ENCODE results near the gene JUND. TPM values are rescaled to one million over a fixed set of nuclear protein-coding genes. Genes with fewer than 3 reads are reported as not detected.
A peak's percentile ranks its signal among the peaks of the same experiment; 100 is the strongest.

JUND gene
- total and polyA plus RNA-seq, 2 of the 4 experiments (the other 2 are of a cell fraction) = 14.2 to 77.2 TPM

- H3K27me3 ChIP-seq (ENCODE audit: control insufficient read depth, insufficient read depth, low read length) = no peaks in the 10 kb centered on the region
- H2AK5ac ChIP-seq (ENCODE audit: low read depth, low read length) = peak overlapping the region; percentile 99
- peak overlapping the region; percentile 95 for H2AK9ac ChIP-seq (replicated peaks; ENCODE audit: low read depth, low read length, poor library complexity)
- H3K36me3 ChIP-seq (ENCODE audit: control insufficient read depth, insufficient read depth, low read length) = peaks cover 11% of the 10 kb centered on the region
- peak overlapping the region; percentile 25; the same call in 2 of the 3 replicates for H2BK15ac ChIP-seq (ENCODE audit: low read depth, low read length)
- peak overlapping the region; percentile 97 for H3K9ac ChIP-seq (ENCODE audit: low read depth, low read length)
- H3K79me1 ChIP-seq (ENCODE audit: low read depth in 1 of 2, low read length in 2 of 2) = peaks cover 0 to 44% of the 10 kb centered on the region in 2 experiments; a peak in 2 of 4 replicates
- ChIA-PET POLR2A (ENCODE audit: unreplicated experiment) (interaction anchor here (0.5 to 1.8 kb wide), 14 partner anchors 10 to 172 kb away, joined by 3 to 25 read pairs (median 4); partner anchors contain the start of genes LSM4 and MPV17L2), CTCF (interaction anchor here (1.2 to 4.8 kb wide), 4 partner anchors 39 to 128 kb away, joined by 3 to 49 read pairs (median 22); partner anchors contain the start of gene LSM4)
- peak overlapping the region; percentile 81 for H3K4me2 ChIP-seq (ENCODE audit: low read depth, low read length)
- peak overlapping the region; percentile 79; the same call in 1 of the 2 replicates for H2BK20ac ChIP-seq (ENCODE audit: low read depth, low read length)
- intact Hi-C loops (cut with micrococcal nuclease) (loop anchor here (1.0 kb wide), 2 partner anchors 9 to 23 kb away; no protein-coding TSS in a partner anchor), dilution Hi-C loops (cut with HindIII; ENCODE audit: low sequenced_read_pairs, unreplicated experiment) (no loop called here), in situ Hi-C loops (cut with MboI; ENCODE audit: low sequenced_read_pairs) (no loop called here)
- TSS peak; percentile 95 for BruUV-seq (replicated peaks)
- H3K9me3 ChIP-seq (ENCODE audit: control insufficient read depth, insufficient read depth, low read length) = no peaks in the 10 kb centered on the region
- peak overlapping the region; percentile 87 for H3K18ac ChIP-seq (ENCODE audit: low read depth, low read length)
- H4K8ac ChIP-seq (ENCODE audit: low read depth in 2 of 2, low read length in 2 of 2) = peak overlapping the region; percentile 81 to 89
- peak overlapping the region; percentile 92 for H4K91ac ChIP-seq (ENCODE audit: insufficient read depth, low read depth, low read length)
- DNase-seq (no peak), ATAC-seq (ENCODE audit: low read depth) (peak; percentile 1)
- peaks cover 14% of the 10 kb centered on the region for H3K4me1 ChIP-seq (ENCODE audit: control insufficient read depth, insufficient read depth, low read length)
- peak overlapping the region; percentile 97 for H3K4ac ChIP-seq (ENCODE audit: low read depth, low read length)
- WGBS, 2 experiments (ENCODE audit: extremely low coverage in 2 of 2, insufficient read length in 1 of 2) = no CpG with 5 or more reads among the region's 27 CpGs
- peak overlapping the region; percentile 92 for H2BK120ac ChIP-seq (ENCODE audit: low read depth, low read length)
- peak overlapping the region; percentile 96 for H3K14ac ChIP-seq (replicated peaks; ENCODE audit: low read depth, low read length)
- peak overlapping the region; percentile 40 for H3K4me3 ChIP-seq (ENCODE audit: insufficient read depth, low read depth, low read length)
- H2AFZ ChIP-seq (replicated peaks; ENCODE audit: low read length, poor library complexity) = peak overlapping the region; percentile 90
- peak overlapping the region; percentile 92 for H3K23ac ChIP-seq (ENCODE audit: low read depth, low read length)
- H3K27ac ChIP-seq (ENCODE audit: insufficient read depth, low read length) = peak overlapping the region; percentile 97
- peaks cover 31% of the 10 kb centered on the region for H4K20me1 ChIP-seq (ENCODE audit: insufficient read depth, low read length)
- peaks cover 4% of the 10 kb centered on the region for H3K9me1 ChIP-seq (ENCODE audit: insufficient read depth, low read length)
- H3K56ac ChIP-seq (ENCODE audit: extremely low read depth, insufficient read depth, low read length) = peak overlapping the region; percentile 95
- H4K5ac ChIP-seq (ENCODE audit: low read depth, low read length) = peak overlapping the region; percentile 83
- H2BK5ac ChIP-seq (ENCODE audit: low read depth, low read length, poor library complexity, severe bottlenecking) = peak overlapping the region; percentile 92
- TF ChIP-seq USF2 (IDR thresholded peaks at IDR 0.05; ENCODE audit: low read depth, low read length) (no peak), RAD21 (IDR thresholded peaks at IDR 0.05; ENCODE audit: low read length) (peak; percentile 45), CTCF (conservative IDR thresholded peaks at IDR 0.05; ENCODE audit: low read depth, low read length) (peak; percentile 38), BHLHE40 (IDR thresholded peaks at IDR 0.05; ENCODE audit: low read depth, low read length) (no peak), MAFK (IDR thresholded peaks at IDR 0.05; ENCODE audit: low read depth, low read length) (no peak), ELK1 (IDR thresholded peaks at IDR 0.05; ENCODE audit: borderline replicate concordance, low read depth, low read length) (no peak), RFX5 (IDR thresholded peaks at IDR 0.05; ENCODE audit: low read depth, low read length) (no peak), POLR2A (IDR thresholded peaks at IDR 0.05; ENCODE audit: low read depth, low read length) (peak; percentile 80), MXI1 (IDR thresholded peaks at IDR 0.05; ENCODE audit: borderline replicate concordance, low read depth, low read length) (no peak), NFE2L2 (IDR thresholded peaks at IDR 0.05; ENCODE audit: low read depth, low read length) (no peak), FOS (IDR thresholded peaks at IDR 0.05; ENCODE audit: low read depth, low read length) (no peak), CEBPB (IDR thresholded peaks at IDR 0.05; ENCODE audit: low read depth, low read length) (no peak), SMC3 (IDR thresholded peaks at IDR 0.05; ENCODE audit: low read depth, low read length) (peak; percentile 23; the same call in 1 of the 2 replicates), RCOR1 (IDR thresholded peaks at IDR 0.05; ENCODE audit: insufficient replicate concordance, low read length) (no peak)
Observed at GRCh38 chr19:18282021-18282787, 782 bp upstream of the JUND start.
